Upper lobe of right lung (tissue), 1 donor: Measurements from ENCODE around the gene B4GALNT3. TPM values are rescaled to one million over a fixed set of nuclear protein-coding genes. Genes with fewer than 3 reads are reported as not detected.

ENCODE experiments used
- ATAC-seq: fragments of 200-7000 bp; cut with Tn5 transposase; one replicate; pipeline ENCODE4 v1.9.1; 2020; ENCODE audit warnings: mild to moderate bottlenecking, moderate library complexity
- DNase-seq: peaks from one replicate; pipeline ENCODE4 v3.0.0-alpha.2; 2020
- H3K27ac ChIP-seq: fragments of 200-600 bp; one replicate; pipeline ENCODE4 v1.8.0; 2022
- H3K27me3 ChIP-seq: fragments of 200-600 bp; one replicate; pipeline ENCODE4 v1.8.0; 2022; ENCODE audit warnings: mild to moderate bottlenecking
- H3K36me3 ChIP-seq: fragments of 200-600 bp; one replicate; pipeline ENCODE4 v1.8.0; 2022
- H3K4me1 ChIP-seq: fragments of 200-600 bp; one replicate; pipeline ENCODE4 v1.8.0; 2022
- H3K4me3 ChIP-seq: fragments of 200-600 bp; one replicate; pipeline ENCODE4 v1.8.0; 2022; ENCODE audit warnings: mild to moderate bottlenecking
- H3K9me3 ChIP-seq: fragments of 200-600 bp; one replicate; pipeline ENCODE4 v1.8.0; 2022
- CTCF ChIP-seq: fragments of 200-600 bp; IDR thresholded peaks from one replicate; pipeline ENCODE4 v1.8.0; 2022; ENCODE audit warnings: antibody characterized with exemption
- intact Hi-C: fragments of 100-400 bp; cut with DNase I; formaldehyde crosslinking; loops from one replicate; pipeline ENCODE4 v1.11.0; 2022
- total RNA-seq: library from RNA; stranded (reverse); fragmentation: NEBNext Ultra II Directional; extraction: Animal tissue kit (Norgen Biotek cat#: 25700); gene quantifications from one replicate; pipeline ENCODE4 v1.2.1, GENCODE V29; 2021
- donor health status: DM: no; HTN: yes; CAD: no; lungs with severe emphysema.

B4GALNT3 gene
- total RNA-seq, 1 donor from 2014 or later, result 14.0 TPM

DNA sequence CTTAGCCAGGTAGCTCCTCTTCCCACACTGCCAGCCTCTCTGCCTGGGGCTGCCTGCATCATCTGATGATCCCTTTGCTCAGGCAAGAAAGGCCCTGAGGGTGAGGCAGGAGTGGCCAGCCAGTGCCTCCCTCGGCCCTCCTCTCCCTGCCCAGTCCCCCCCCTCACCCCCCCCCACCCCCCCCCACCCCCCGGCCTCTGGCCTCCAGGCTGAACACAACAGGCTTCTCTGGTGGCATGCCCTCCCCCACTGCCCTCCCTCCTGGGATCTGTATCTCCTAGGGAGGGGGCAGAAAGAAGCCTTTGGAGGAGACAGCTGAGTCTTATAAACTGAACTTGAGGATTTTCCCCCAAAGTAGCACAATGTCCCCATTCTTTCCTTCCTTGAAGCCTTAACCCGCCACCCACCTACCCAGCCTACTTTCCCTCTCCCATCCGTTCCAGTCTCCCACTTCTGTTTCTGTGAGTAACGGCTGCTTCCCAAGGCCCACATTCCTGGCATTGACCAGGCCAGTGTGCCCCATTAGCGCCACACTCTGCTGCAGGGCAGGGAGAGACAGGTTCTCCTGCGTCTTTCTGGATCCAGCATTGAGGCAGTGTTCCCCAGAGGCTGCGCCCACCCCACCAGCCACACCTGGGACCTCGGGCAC is 82.1 kb downstream of the B4GALNT3 start:
- Histone ChIP-seq H3K27ac (no peak overlapping the region), H3K4me1 (peaks cover 12% of the 10 kb centered on the region), H3K4me3 (no peak overlapping the region), H3K36me3 (no peaks in the 10 kb centered on the region), H3K9me3 (no peaks in the 10 kb centered on the region), H3K27me3 (no peaks in the 10 kb centered on the region)
- DNase-seq (no peak), ATAC-seq (no peak)
- intact Hi-C loops, result no loop called here
- no peak for TF ChIP-seq CTCF

GRCh38 chr12:542395-543113 is 82.8 kb downstream of the B4GALNT3 start:
- no peaks in the 10 kb centered on the region for H3K36me3 ChIP-seq
- H3K27ac ChIP-seq, result no peak overlapping the region
- intact Hi-C loops, result no loop called here
- no peak for ATAC-seq
- no peaks in the 10 kb centered on the region for H3K9me3 ChIP-seq
- H3K4me1 ChIP-seq, result peaks cover 12% of the 10 kb centered on the region
- TF ChIP-seq CTCF, result no peak
- H3K4me3 ChIP-seq, result no peak overlapping the region
- no peak for DNase-seq
- no peaks in the 10 kb centered on the region for H3K27me3 ChIP-seq

- no peaks in the 10 kb centered on the region for H3K9me3 ChIP-seq
- no peak overlapping the region for H3K4me3 ChIP-seq
- H3K4me1 ChIP-seq, result peaks cover 10% of the 10 kb centered on the region
- H3K27ac ChIP-seq, result no peak overlapping the region
- ATAC-seq (no peak), DNase-seq (no peak)
- TF ChIP-seq CTCF, result no peak
- intact Hi-C loops, result no loop called here
- H3K27me3 ChIP-seq, result no peaks in the 10 kb centered on the region
- no peaks in the 10 kb centered on the region for H3K36me3 ChIP-seq
These were observed 83.3 kb downstream of the B4GALNT3 start for GRCh38 chr12:543114-543451.

- no peak overlapping the region for H3K27ac ChIP-seq
- TF ChIP-seq CTCF, result no peak
- intact Hi-C loops, result no loop called here
- no peaks in the 10 kb centered on the region for H3K36me3 ChIP-seq
- DNase-seq (no peak), ATAC-seq (no peak)
- peaks cover 1% of the 10 kb centered on the region for H3K4me1 ChIP-seq
- H3K9me3 ChIP-seq, result no peaks in the 10 kb centered on the region
- H3K4me3 ChIP-seq, result no peak overlapping the region
- H3K27me3 ChIP-seq, result no peaks in the 10 kb centered on the region
These were observed 84.4 kb downstream of the B4GALNT3 start for GRCh38 chr12:544142-544541.

DNA sequence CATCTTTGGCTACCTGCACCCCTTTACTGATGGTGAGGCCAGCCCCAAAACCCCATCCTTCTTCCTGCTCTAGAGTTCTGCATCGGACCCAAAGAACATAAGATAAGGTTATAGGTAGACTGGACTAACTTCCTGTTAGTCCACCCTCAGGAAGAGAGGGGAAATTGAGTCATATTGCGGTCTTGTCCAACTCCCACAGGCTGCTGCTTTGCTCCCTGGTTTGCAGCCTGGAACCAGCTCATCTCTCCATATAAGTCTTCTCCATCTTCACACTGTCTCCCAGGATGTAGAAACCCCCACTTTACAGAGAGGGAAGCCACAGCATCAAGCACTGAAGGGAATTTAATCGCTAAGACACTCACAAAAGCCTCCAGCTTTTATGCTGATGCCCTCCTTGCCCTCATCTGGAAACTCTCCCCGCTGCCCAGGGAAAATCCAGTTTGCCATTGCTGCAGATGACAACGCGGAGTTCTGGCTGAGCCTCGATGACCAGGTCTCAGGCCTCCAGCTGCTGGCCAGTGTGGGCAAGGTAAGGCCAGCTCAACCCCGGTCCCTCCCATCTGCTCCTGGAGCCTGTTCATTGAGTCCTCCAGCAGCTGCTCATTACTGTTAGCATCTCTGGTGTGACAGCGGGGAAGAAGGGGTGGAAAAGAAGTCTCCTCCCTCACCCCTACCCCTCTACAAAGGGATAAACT is 85.3 kb downstream of the B4GALNT3 start:
- ATAC-seq (no peak), DNase-seq (no peak)
- Histone ChIP-seq H3K36me3 (no peaks in the 10 kb centered on the region), H3K4me3 (no peak overlapping the region), H3K9me3 (no peaks in the 10 kb centered on the region), H3K4me1 (no peaks in the 10 kb centered on the region), H3K27ac (no peak overlapping the region), H3K27me3 (no peaks in the 10 kb centered on the region)
- intact Hi-C loops, result loop anchor here (5.0 kb wide), 1 partner anchor 93 kb away; no protein-coding TSS in a partner anchor
- TF ChIP-seq CTCF, result no peak
